MCF 10A (cell line): ENCODE data around the gene PSMC6. TPM values are rescaled to one million over a fixed set of nuclear protein-coding genes. Genes with fewer than 3 reads are reported as not detected.

Experiments
- BruUV-seq: library from RNA; stranded (reverse); fragments of 400-500 nt; replicated peaks from 2 replicates; lab custom pipeline; 2021; lab: Mats Ljungman, UMichigan
- CTCF ChIA-PET: fragments of 300-600 bp; sonication (Branson Sonifier 250); formaldehyde crosslinking; extraction: SDS; loops from one replicate; lab custom pipeline; 2021; ENCODE audit warnings: antibody characterized with exemption, inconsistent platforms; lab: Yijun Ruan, JAX
- POLR2A ChIA-PET: fragments of 300-600, 350-650 bp; sonication (Branson Sonifier 250); formaldehyde crosslinking; extraction: SDS; loops from one replicate; lab custom pipeline; 2020; ENCODE audit warnings: antibody characterized with exemption, inconsistent platforms; lab: Yijun Ruan, JAX
- DNase-seq: peaks from one replicate; pipeline ENCODE4 v3.0.0-alpha.2; 2018; ENCODE audit not compliant: unreplicated experiment
- H3K27ac Mint-ChIP-seq: one replicate; pipeline ENCODE4 v1.8.0; 2022; ENCODE audit warnings: mild to moderate bottlenecking, low read depth, mixed read lengths; ENCODE audit not compliant: unreplicated experiment
- H3K27me3 Mint-ChIP-seq: one replicate; pipeline ENCODE4 v1.8.0; 2022; ENCODE audit warnings: mixed read lengths; ENCODE audit not compliant: insufficient read depth, unreplicated experiment
- H3K36me3 Mint-ChIP-seq: one replicate; pipeline ENCODE4 v1.8.0; 2022; ENCODE audit warnings: mild to moderate bottlenecking, moderate library complexity, mixed read lengths; ENCODE audit not compliant: insufficient read depth, unreplicated experiment
- H3K4me1 Mint-ChIP-seq: one replicate; pipeline ENCODE4 v1.8.0; 2022; ENCODE audit warnings: mixed read lengths; ENCODE audit not compliant: insufficient read depth, unreplicated experiment
- H3K4me3 Mint-ChIP-seq: one replicate; pipeline ENCODE4 v1.8.0; 2022; ENCODE audit warnings: mild to moderate bottlenecking, moderate library complexity, mixed read lengths; ENCODE audit not compliant: unreplicated experiment
- H3K9me3 Mint-ChIP-seq: one replicate; pipeline ENCODE4 v1.8.0; 2022; ENCODE audit warnings: mixed read lengths; ENCODE audit not compliant: unreplicated experiment
- intact Hi-C: fragments of 100-400 bp; cut with micrococcal nuclease; formaldehyde crosslinking; loops from 2 replicates; pipeline ENCODE4 v1.14.1; 2022
- total RNA-seq: library from RNA; stranded (reverse); gene quantifications from 2 replicates; pipeline ENCODE4 v1.2.3, GENCODE V29; 2022
- TF ChIP-seq, protein P1 (sequence below): fragments of 200-600 bp; IDR thresholded peaks from one replicate; pipeline ENCODE4 v1.8.0; 2022; ENCODE audit warnings: antibody characterized with exemption, mild to moderate bottlenecking; ENCODE audit not compliant: unreplicated experiment

PSMC6 gene
- total RNA-seq, 1 experiment from 2014 or later, result 90.0 TPM

DNA sequence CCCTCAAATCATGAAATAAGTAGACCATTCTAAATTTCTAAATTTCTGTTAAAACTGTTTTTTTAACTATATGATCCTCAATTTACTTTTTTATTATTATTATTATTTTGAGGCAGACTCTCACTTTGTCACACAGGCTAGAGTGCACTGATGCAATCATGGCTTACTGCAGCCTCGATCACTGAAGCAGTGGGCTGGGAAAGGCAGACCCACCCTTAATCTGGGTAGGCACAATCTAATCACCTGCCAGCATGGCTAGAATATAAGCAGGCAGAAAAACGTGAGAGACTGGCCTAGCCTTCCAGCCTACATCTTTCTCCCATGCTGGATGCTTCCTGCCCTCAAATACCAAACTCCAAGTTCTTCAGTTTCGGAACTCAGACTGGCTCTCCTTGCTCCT is 14.0 kb upstream of the PSMC6 start:
- POLR2A ChIA-PET, result interaction anchor here (0.7 to 5.4 kb wide), 5 partner anchors 9 to 141 kb away, joined by 3 to 68 read pairs (median 22); partner anchors contain the start of genes GPR137C, PSMC6 and TXNDC16
- DNase-seq, result no peak
- TF ChIP-seq, protein P1, sequence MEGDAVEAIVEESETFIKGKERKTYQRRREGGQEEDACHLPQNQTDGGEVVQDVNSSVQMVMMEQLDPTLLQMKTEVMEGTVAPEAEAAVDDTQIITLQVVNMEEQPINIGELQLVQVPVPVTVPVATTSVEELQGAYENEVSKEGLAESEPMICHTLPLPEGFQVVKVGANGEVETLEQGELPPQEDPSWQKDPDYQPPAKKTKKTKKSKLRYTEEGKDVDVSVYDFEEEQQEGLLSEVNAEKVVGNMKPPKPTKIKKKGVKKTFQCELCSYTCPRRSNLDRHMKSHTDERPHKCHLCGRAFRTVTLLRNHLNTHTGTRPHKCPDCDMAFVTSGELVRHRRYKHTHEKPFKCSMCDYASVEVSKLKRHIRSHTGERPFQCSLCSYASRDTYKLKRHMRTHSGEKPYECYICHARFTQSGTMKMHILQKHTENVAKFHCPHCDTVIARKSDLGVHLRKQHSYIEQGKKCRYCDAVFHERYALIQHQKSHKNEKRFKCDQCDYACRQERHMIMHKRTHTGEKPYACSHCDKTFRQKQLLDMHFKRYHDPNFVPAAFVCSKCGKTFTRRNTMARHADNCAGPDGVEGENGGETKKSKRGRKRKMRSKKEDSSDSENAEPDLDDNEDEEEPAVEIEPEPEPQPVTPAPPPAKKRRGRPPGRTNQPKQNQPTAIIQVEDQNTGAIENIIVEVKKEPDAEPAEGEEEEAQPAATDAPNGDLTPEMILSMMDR, result no peak
- Mint-ChIP-seq H3K9me3 (no peaks in the 10 kb centered on the region), H3K27ac (peak overlapping the region; percentile 92), H3K27me3 (no peaks in the 10 kb centered on the region), H3K36me3 (peaks cover 5% of the 10 kb centered on the region), H3K4me1 (peaks cover 39% of the 10 kb centered on the region), H3K4me3 (peak overlapping the region; percentile 97)
- BruUV-seq, result no TSS peak
- CTCF ChIA-PET, result no interaction called here
- intact Hi-C loops, result loop anchor here (5.0 kb wide), 1 partner anchor 141 kb away; the partner anchor contains the start of genes GPR137C and TXNDC16

DNA sequence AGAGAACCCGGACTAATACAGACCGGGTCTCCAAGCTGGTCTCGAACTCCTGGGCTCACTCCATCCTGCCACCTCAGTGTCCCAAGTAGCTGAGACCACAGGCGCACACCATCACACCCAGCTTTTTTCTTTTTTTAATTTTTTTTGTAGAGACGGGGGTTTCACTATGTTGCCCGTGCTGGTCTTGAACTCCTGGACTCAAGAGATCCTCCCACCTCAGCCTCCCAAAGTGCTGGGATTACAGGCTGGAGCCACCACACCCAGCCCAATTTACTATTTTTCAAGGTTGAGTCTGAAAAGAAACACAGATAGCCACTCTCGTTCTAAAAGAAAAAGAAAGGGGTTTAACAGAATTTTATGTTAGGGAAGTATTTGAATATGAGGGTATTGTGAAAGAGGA is 13.5 kb upstream of the PSMC6 start:
- H3K27ac Mint-ChIP-seq, result peak overlapping the region; percentile 92
- no TSS peak for BruUV-seq
- intact Hi-C loops, result loop anchor here (5.0 kb wide), 1 partner anchor 141 kb away; the partner anchor contains the start of genes GPR137C and TXNDC16

DNA sequence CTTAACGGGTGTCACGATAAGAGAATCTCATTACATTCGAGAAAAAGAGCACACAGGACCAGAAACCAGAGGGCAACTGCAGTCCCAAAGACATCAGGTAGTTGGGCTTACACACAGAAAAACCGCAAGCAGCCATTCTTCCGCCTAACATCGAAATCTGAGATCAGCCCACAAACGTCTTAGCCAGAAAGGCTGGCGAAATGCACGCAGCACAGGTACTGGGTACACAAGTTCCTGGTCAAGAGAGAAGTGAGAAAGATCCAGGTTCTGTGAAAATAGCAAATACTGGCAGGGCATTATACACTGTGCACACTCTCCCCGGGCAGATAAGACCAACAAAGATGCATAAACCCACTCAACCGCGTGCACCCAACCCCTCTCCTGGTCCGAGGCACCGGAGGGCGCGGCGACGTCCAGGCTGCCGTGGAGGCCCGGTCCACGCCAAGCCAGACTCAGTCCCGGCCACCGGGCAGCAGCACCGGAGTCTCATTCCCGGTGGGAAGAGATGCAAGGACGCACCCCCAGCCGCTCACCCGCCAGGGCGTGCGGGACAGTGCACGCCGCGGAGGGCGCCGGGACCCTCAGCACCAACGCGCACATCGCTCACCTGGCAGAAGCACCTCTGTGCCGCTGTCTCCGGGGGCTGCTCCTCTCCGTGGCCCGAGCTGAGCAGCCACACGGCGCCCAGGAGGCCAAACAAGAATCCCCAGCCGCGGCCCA is 12.1 kb upstream of the PSMC6 start:
- Mint-ChIP-seq H3K27ac (peak overlapping the region; percentile 92), H3K4me3 (peak overlapping the region; percentile 97), H3K36me3 (no peaks in the 10 kb centered on the region), H3K4me1 (peaks cover 31% of the 10 kb centered on the region), H3K27me3 (no peaks in the 10 kb centered on the region), H3K9me3 (no peaks in the 10 kb centered on the region)
- CTCF ChIA-PET, result interaction anchor here (0.7 to 0.8 kb wide), 2 partner anchors 22 to 145 kb away, joined by 3 read pairs; no protein-coding TSS in a partner anchor
- TF ChIP-seq, protein P1, result no peak
- intact Hi-C loops, result loop anchor here (5.0 kb wide), 1 partner anchor 143 kb away; the partner anchor contains the start of genes GPR137C and TXNDC16
- peak; percentile 72 for DNase-seq
- no TSS peak for BruUV-seq
- POLR2A ChIA-PET, result interaction anchor here (0.6 to 5.4 kb wide), 12 partner anchors 9 to 142 kb away, joined by 3 to 68 read pairs (median 4); partner anchors contain the start of genes GNPNAT1, GPR137C, PSMC6 and STYX

More for the DNA sequence above, 13.5 kb upstream of the PSMC6 start:
- CTCF ChIA-PET, result no interaction called here
- POLR2A ChIA-PET, result interaction anchor here (0.7 to 5.4 kb wide), 7 partner anchors 10 to 141 kb away, joined by 3 to 68 read pairs (median 20); partner anchors contain the start of genes GPR137C, PSMC6, STYX and TXNDC16
- peak overlapping the region; percentile 97 for H3K4me3 Mint-ChIP-seq
- peaks cover 34% of the 10 kb centered on the region for H3K4me1 Mint-ChIP-seq
- no peak for DNase-seq
- H3K9me3 Mint-ChIP-seq, result no peaks in the 10 kb centered on the region
- no peaks in the 10 kb centered on the region for H3K27me3 Mint-ChIP-seq
- peaks cover 5% of the 10 kb centered on the region for H3K36me3 Mint-ChIP-seq
- TF ChIP-seq, protein P1, result no peak
